Stimulated activated CD4-positive, alpha-beta T cell treated with anti-CD3 and anti-CD28 coated beads, TNF-alpha, amount 100 ng/mL, for 48 hours (primary cell): ENCODE data around the gene DUSP2.

Experiments
- DNase-seq, 3 donors: peaks; one replicate each; pipeline ENCODE4 v3.0.0-alpha.2; 2020; ENCODE audit warnings: low read depth in 3 of 3

Gene DUSP2

DNA sequence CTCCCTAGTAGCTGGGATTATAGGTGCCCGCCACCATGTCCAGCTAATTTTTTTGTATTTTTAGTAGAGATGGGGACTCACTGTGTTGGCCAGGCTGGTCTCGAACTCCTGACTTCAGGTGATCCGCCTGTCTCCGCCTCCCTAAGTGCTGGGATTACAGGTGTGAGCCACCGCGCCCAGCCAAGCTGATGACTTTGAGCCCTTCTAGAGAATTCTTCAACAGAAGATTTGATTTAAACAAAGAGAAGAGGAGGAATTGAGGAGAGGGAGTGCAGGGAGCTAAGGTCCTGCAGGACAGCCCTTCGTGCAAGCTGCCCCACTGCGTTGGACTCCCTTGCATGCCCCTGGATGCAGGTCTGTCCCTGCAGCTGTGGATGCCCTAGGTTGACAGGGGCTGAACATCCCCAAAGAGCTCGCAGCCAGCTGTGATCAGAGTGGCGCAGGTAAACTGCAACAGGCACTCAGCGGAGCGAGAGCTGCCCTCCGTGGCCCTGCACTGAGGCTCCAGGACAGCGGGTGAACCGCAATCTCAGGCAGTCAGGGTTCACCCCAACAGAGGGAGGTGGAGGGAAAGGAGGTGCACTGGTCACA, 42.5 kb downstream of the DUSP2 start:
- no peak for DNase-seq

GRCh38 chr2:96100893-96101304, 44.3 kb downstream of the DUSP2 start:
- DNase-seq, result no peak

DNA sequence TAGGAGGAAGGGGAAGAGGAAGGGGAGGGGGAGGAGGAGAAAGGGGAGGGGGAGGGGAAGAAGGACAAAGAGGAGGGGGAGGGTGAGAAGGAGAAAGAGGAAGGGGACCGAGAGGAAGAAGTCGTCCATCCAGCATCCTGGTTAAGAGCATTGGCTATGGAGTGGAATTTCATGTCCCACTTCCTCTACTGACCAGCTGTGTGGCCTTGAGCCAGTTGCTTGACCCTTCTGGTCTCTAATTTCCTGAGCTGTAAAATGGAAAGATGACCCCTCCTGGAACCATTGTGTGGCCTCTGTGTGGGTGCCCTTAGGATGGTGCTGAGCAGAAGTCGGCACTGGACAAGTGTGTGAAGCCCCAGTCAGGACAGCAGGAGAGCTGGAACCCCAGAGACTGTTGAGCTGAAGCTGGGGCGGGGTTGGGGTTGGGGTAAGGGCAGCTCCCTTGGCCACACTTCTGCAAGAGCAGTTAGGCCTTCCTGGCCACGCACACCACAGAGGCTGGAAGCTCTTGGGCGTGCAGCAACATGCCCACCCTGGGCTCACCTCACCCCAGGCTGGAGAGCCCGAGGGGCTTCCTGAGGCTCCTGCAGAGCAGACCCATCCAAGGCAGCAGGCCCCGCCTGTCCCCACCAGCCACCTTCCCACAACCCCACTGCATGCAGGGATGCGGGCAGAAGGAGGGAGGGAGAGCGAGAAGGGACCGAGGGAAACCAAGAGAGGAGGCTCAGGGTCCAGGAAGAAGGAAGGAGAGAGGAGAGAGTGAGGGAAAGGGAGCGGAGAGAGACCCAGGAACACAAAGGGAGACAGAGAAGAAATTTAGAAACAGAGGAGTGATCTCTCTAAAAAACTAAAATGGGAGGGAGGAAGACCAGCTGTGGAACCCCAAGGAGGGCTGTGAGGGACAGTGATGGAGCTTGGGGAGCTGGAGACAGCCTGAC, 45.1 kb downstream of the DUSP2 start:
- no peak for DNase-seq

- DNase-seq, result no peak
These were observed 46.2 kb downstream of the DUSP2 start for GRCh38 chr2:96098900-96099590.

GRCh38 chr2:96097951-96098823, 47.1 kb downstream of the DUSP2 start:
- no peak for DNase-seq

DNA sequence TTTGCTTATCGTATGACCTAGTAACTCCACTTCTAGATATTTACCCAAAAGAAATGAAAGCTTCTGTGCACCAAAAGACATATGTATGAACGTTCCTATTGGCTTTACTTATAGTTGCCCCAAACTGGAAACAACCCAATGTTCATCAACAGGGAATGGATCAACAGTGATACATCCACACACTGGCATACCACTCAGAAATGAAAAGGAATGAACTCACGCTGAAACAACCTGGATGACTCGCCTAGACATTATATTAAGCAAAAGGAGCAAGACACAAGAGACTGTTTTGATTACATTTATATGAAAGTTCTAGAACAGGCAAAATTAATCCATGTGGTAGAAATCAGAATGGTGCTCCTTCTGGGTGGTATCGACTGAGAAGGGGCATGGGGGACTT, 47.8 kb downstream of the DUSP2 start:
- no peak for DNase-seq

DNA sequence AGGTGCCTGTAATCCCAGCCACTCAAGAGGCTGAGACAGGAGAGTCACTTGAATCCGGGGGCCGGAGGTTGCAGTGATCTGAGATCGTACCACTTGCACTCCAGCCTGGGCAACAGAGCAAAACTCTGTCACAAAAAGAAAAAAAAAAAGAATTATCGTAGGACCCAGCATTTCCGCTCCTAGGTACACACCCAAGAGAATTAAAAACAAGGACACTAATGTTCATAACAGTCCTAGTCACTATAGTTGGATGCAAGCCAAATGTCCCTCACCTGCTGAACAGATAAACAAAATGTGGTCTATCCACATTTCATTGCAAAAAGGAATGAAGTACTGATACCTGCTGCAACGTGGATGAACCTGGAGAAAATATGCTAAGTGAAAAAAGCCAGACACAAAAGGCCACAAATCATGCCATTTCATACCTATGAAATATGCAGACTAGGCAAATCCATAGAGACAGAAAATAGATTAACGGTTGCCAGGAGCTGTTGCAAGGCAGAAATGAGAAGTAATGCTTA, 50.1 kb downstream of the DUSP2 start:
- no peak for DNase-seq

- DNase-seq, result no peak
These were observed 51.7 kb downstream of the DUSP2 start for GRCh38 chr2:96093528-96093927.
